HEK293 (cell line): ENCODE results near the gene DKKL1.

Experiments
- CTCF ChIA-PET: fragments of 350-600 bp; formaldehyde crosslinking; extraction: SDS; loops from one replicate; lab custom pipeline; 2021; ENCODE audit warnings: antibody characterized with exemption; lab: Yijun Ruan, JAX
- POLR2A ChIA-PET: fragments of 300-600 bp; formaldehyde crosslinking; extraction: SDS; loops from one replicate; lab custom pipeline; 2020; ENCODE audit warnings: antibody characterized with exemption, inconsistent platforms; lab: Yijun Ruan, JAX
- H3K27ac ChIP-seq: fragments of 200-500 bp; sonication (Bioruptor generic); 2 replicates; pipeline ENCODE4 v1.5.1; 2014; ENCODE audit warnings: low read depth, low read length, control low read depth, inconsistent platforms; ENCODE audit errors: extremely low read depth
- H3K36me3 ChIP-seq, 2 experiments: fragments of 200-500 bp in 1 of 2; sonication (Bioruptor generic) in 1 of 2; 1 replicate in 1 of 2; 2 replicates in 1 of 2; pipeline ENCODE4 v1.5.1; 2014 to 2017; ENCODE audit warnings: inconsistent platforms in 2 of 2, low read length in 2 of 2; ENCODE audit not compliant: control insufficient read depth in 2 of 2, insufficient read depth in 1 of 2
- H3K4me1 ChIP-seq: fragments of 200-500 bp; sonication (Bioruptor generic); 2 replicates; pipeline ENCODE4 v1.5.1; 2014; ENCODE audit warnings: mild to moderate bottlenecking, low read length, inconsistent platforms; ENCODE audit not compliant: control insufficient read depth, insufficient read depth
- H3K4me3 ChIP-seq: 2 replicates; pipeline ENCODE4 v1.5.1; 2011; ENCODE audit warnings: low read depth, mild to moderate bottlenecking, control low read depth, low read length, moderate library complexity
- H3K9me3 ChIP-seq: fragments of 200-500 bp; sonication (Bioruptor generic); 2 replicates; pipeline ENCODE4 v1.5.1; 2014; ENCODE audit warnings: low read depth, low read length, inconsistent platforms; ENCODE audit not compliant: control insufficient read depth, insufficient read depth
- AEBP2 ChIP-seq: fragments of 450-650 bp; formaldehyde crosslinking; IDR thresholded peaks from 2 replicates; pipeline ENCODE4 v1.5.1; 2016; ENCODE audit warnings: missing biosample characterization, missing genetic modification characterization, borderline replicate concordance
- CTCF ChIP-seq: fragments of 450-650 bp; formaldehyde crosslinking; IDR thresholded peaks from 2 replicates; pipeline ENCODE4 v1.5.1; 2016; ENCODE audit warnings: missing biosample characterization, missing genetic modification characterization
- GLI4 ChIP-seq: fragments of 450-650 bp; formaldehyde crosslinking; IDR thresholded peaks from 2 replicates; pipeline ENCODE4 v1.5.1; 2016; ENCODE audit warnings: missing biosample characterization, missing genetic modification characterization
- GLIS1 ChIP-seq: fragments of 450-650 bp; formaldehyde crosslinking; IDR thresholded peaks from 2 replicates; pipeline ENCODE4 v1.5.1; 2016; ENCODE audit warnings: missing biosample characterization, missing genetic modification characterization
- HOXA7 ChIP-seq: sonication (generic); formaldehyde crosslinking; IDR thresholded peaks from 2 replicates; pipeline ENCODE4 v1.8.1; 2022; ENCODE audit warnings: missing genetic modification reagents, borderline replicate concordance
- KLF17 ChIP-seq: fragments of 450-650 bp; formaldehyde crosslinking; IDR thresholded peaks from 2 replicates; pipeline ENCODE4 v1.5.1; 2016; ENCODE audit warnings: missing biosample characterization, missing genetic modification characterization
- SP7 ChIP-seq: fragments of 450-650 bp; formaldehyde crosslinking; IDR thresholded peaks from 2 replicates; pipeline ENCODE4 v1.5.1; 2016; ENCODE audit warnings: missing biosample characterization, missing genetic modification characterization
- WT1 ChIP-seq: fragments of 450-650 bp; formaldehyde crosslinking; IDR thresholded peaks from 2 replicates; pipeline ENCODE4 v1.5.1; 2016; ENCODE audit warnings: missing biosample characterization, missing genetic modification characterization
- ZBTB17 ChIP-seq: fragments of 450-650 bp; formaldehyde crosslinking; IDR thresholded peaks from 2 replicates; pipeline ENCODE4 v1.5.1; 2016; ENCODE audit warnings: missing biosample characterization, missing genetic modification characterization
- ZNF155 ChIP-seq: fragments of 450-650 bp; formaldehyde crosslinking; IDR thresholded peaks from 2 replicates; pipeline ENCODE4 v1.5.1; 2016; ENCODE audit warnings: missing biosample characterization, missing genetic modification characterization
- ZNF184 ChIP-seq: fragments of 450-650 bp; IDR thresholded peaks from 2 replicates; pipeline ENCODE4 v1.5.1; 2018; ENCODE audit warnings: missing biosample characterization, mild to moderate bottlenecking, missing genetic modification characterization
- ZNF221 ChIP-seq: fragments of 450-650 bp; formaldehyde crosslinking; IDR thresholded peaks from 2 replicates; pipeline ENCODE4 v1.5.1; 2017; ENCODE audit warnings: missing biosample characterization, missing genetic modification characterization, borderline replicate concordance
- ZNF24 ChIP-seq: fragments of 450-650 bp; formaldehyde crosslinking; IDR thresholded peaks from 2 replicates; pipeline ENCODE4 v1.5.1; 2016; ENCODE audit warnings: missing biosample characterization, missing genetic modification characterization
- ZNF280C ChIP-seq: fragments of 450-650 bp; formaldehyde crosslinking; IDR thresholded peaks from 2 replicates; pipeline ENCODE4 v1.5.1; 2016; ENCODE audit warnings: missing biosample characterization, missing genetic modification characterization
- ZNF354C ChIP-seq: fragments of 450-650 bp; formaldehyde crosslinking; IDR thresholded peaks from 2 replicates; pipeline ENCODE4 v1.5.1; 2016; ENCODE audit warnings: missing biosample characterization, missing genetic modification characterization, low read depth, borderline replicate concordance
- ZNF366 ChIP-seq: fragments of 450-650 bp; formaldehyde crosslinking; conservative IDR thresholded peaks from 2 replicates; pipeline ENCODE4 v1.5.1; 2016; ENCODE audit warnings: missing biosample characterization, missing genetic modification characterization
- ZNF394 ChIP-seq: fragments of 450-650 bp; formaldehyde crosslinking; IDR thresholded peaks from 2 replicates; pipeline ENCODE4 v1.5.1; 2016; ENCODE audit warnings: missing biosample characterization, missing genetic modification characterization, mild to moderate bottlenecking, moderate library complexity, borderline replicate concordance
- ZNF398 ChIP-seq: fragments of 450-650 bp; formaldehyde crosslinking; IDR thresholded peaks from 2 replicates; pipeline ENCODE4 v1.5.1; 2017; ENCODE audit warnings: missing biosample characterization, missing genetic modification characterization
- ZNF416 ChIP-seq: fragments of 450-650 bp; formaldehyde crosslinking; IDR thresholded peaks from 2 replicates; pipeline ENCODE4 v1.5.1; 2016; ENCODE audit warnings: missing biosample characterization, missing genetic modification characterization
- ZNF473 ChIP-seq: fragments of 450-650 bp; formaldehyde crosslinking; IDR thresholded peaks from 2 replicates; pipeline ENCODE4 v1.5.1; 2017; ENCODE audit warnings: missing biosample characterization, missing genetic modification characterization
- ZNF521 ChIP-seq: fragments of 450-650 bp; formaldehyde crosslinking; IDR thresholded peaks from 2 replicates; pipeline ENCODE4 v1.5.1; 2017; ENCODE audit warnings: missing biosample characterization, mild to moderate bottlenecking, missing genetic modification characterization
- ZNF580 ChIP-seq: fragments of 450-650 bp; formaldehyde crosslinking; IDR thresholded peaks from 2 replicates; pipeline ENCODE4 v1.5.1; 2016; ENCODE audit warnings: missing biosample characterization, missing genetic modification characterization
- ZNF660 ChIP-seq: fragments of 450-650 bp; IDR thresholded peaks from 2 replicates; pipeline ENCODE4 v1.5.1; 2018; ENCODE audit warnings: missing biosample characterization, mild to moderate bottlenecking, missing genetic modification characterization
- ZNF701 ChIP-seq: fragments of 450-650 bp; formaldehyde crosslinking; IDR thresholded peaks from 2 replicates; pipeline ENCODE4 v1.5.1; 2016; ENCODE audit warnings: missing biosample characterization, missing genetic modification characterization
- ZXDB ChIP-seq: fragments of 450-650 bp; formaldehyde crosslinking; IDR thresholded peaks from 2 replicates; pipeline ENCODE4 v1.5.1; 2016; ENCODE audit warnings: missing biosample characterization, missing genetic modification characterization

The DKKL1 gene

GRCh38 chr19:49347835-49348234, 15.8 kb upstream of the DKKL1 start:
- Histone ChIP-seq H3K27ac (no peak overlapping the region), H3K36me3 (peaks cover 51 to 77% of the 10 kb centered on the region in 2 experiments), H3K4me3 (no peak overlapping the region), H3K4me1 (no peaks in the 10 kb centered on the region), H3K9me3 (no peaks in the 10 kb centered on the region)
- TF ChIP-seq WT1 (tag by site-specific recombination) = no peak
- no peak for TF ChIP-seq ZNF701 (tag by site-specific recombination)
- TF ChIP-seq HOXA7 (CRISPR knock-in tag) = no peak
- TF ChIP-seq GLIS1 (tag by site-specific recombination) = no peak
- TF ChIP-seq ZNF473 (tag by site-specific recombination) = no peak
- no peak for TF ChIP-seq ZXDB (tag by site-specific recombination)
- TF ChIP-seq ZNF394 (tag by site-specific recombination) = no peak
- TF ChIP-seq ZBTB17 = peak; percentile 82
- 0 out of 2 replicates have a peak, but pooled peaks have one; percentile 8 for TF ChIP-seq CTCF (tag by site-specific recombination)
- no peak for TF ChIP-seq ZNF416 (tag by site-specific recombination)
- ChIA-PET CTCF (interaction anchor here (0.8 to 2.0 kb wide), 4 partner anchors 16 to 212 kb away, joined by 3 to 11 read pairs (median 4); no protein-coding TSS in a partner anchor), POLR2A (interaction anchor here (1.5 kb wide), 1 partner anchor 14 kb away, joined by 4 read pairs; the partner anchor contains the start of gene TEAD2)

- CTCF ChIA-PET = interaction anchor here (0.6 to 2.0 kb wide), 6 partner anchors 17 to 212 kb away, joined by 3 to 11 read pairs (median 4); no protein-coding TSS in a partner anchor
- no peaks in the 10 kb centered on the region for H3K4me1 ChIP-seq
- no peak overlapping the region for H3K4me3 ChIP-seq
- H3K36me3 ChIP-seq = peaks cover 49 to 79% of the 10 kb centered on the region in 2 experiments
- POLR2A ChIA-PET = interaction anchor here (1.5 kb wide), 1 partner anchor 13 kb away, joined by 4 read pairs; the partner anchor contains the start of gene TEAD2
- H3K27ac ChIP-seq = no peak overlapping the region
- H3K9me3 ChIP-seq = no peaks in the 10 kb centered on the region
- no peak for TF ChIP-seq ZNF580 (tag by site-specific recombination)
- TF ChIP-seq ZNF155 = no peak
- no peak for TF ChIP-seq GLI4 (tag by site-specific recombination)
- TF ChIP-seq ZNF24 (tag by site-specific recombination) = no peak
- no peak for TF ChIP-seq ZNF660
- TF ChIP-seq KLF17 (tag by site-specific recombination) = no peak
- TF ChIP-seq ZNF354C (tag by site-specific recombination) = no peak
- no peak for TF ChIP-seq SP7 (tag by site-specific recombination)
- no peak for TF ChIP-seq ZNF521 (tag by site-specific recombination)
- no peak for TF ChIP-seq ZNF366 (tag by site-specific recombination)
- no peak for TF ChIP-seq AEBP2 (tag by site-specific recombination)
- no peak for TF ChIP-seq ZNF184 (tag by site-specific recombination)
- no peak for TF ChIP-seq ZNF280C (tag by site-specific recombination)
- TF ChIP-seq ZNF221 (tag by site-specific recombination) = no peak
- no peak for TF ChIP-seq ZNF398
Measured at GRCh38 chr19:49348305-49349189, 15.1 kb upstream of the DKKL1 start.
